ENCODE results near the gene MAMLD1.

Gene MAMLD1

DNA sequence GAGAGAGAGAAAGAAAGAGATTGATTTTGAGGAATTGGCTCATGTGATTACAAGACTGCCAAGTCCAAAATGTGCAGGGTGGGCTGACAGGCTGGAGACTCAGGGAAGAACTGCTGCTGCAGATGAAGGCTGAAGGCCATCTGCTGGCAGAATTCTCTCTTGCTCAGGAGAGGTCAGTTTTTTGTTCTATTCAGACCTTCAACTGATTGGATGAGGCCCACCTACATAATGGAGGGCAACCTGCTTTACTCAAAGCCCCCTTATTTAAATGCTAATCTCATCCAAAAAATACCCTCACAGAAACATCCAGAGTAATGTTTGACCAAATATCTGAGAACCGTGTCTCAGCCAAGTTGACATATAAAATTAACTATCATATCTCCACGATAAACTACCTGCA, 38.2 kb upstream of the MAMLD1 start:
- TF ChIP-seq, protein P1, sequence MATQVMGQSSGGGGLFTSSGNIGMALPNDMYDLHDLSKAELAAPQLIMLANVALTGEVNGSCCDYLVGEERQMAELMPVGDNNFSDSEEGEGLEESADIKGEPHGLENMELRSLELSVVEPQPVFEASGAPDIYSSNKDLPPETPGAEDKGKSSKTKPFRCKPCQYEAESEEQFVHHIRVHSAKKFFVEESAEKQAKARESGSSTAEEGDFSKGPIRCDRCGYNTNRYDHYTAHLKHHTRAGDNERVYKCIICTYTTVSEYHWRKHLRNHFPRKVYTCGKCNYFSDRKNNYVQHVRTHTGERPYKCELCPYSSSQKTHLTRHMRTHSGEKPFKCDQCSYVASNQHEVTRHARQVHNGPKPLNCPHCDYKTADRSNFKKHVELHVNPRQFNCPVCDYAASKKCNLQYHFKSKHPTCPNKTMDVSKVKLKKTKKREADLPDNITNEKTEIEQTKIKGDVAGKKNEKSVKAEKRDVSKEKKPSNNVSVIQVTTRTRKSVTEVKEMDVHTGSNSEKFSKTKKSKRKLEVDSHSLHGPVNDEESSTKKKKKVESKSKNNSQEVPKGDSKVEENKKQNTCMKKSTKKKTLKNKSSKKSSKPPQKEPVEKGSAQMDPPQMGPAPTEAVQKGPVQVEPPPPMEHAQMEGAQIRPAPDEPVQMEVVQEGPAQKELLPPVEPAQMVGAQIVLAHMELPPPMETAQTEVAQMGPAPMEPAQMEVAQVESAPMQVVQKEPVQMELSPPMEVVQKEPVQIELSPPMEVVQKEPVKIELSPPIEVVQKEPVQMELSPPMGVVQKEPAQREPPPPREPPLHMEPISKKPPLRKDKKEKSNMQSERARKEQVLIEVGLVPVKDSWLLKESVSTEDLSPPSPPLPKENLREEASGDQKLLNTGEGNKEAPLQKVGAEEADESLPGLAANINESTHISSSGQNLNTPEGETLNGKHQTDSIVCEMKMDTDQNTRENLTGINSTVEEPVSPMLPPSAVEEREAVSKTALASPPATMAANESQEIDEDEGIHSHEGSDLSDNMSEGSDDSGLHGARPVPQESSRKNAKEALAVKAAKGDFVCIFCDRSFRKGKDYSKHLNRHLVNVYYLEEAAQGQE (IDR thresholded peaks at IDR 0.05; ENCODE audit: insufficient replicate concordance, low read depth) = no peak
- TF ChIP-seq POLR2AphosphoS5 (IDR thresholded peaks at IDR 0.05; ENCODE audit: low read depth) (no peak), GABPA (IDR thresholded peaks at IDR 0.05; ENCODE audit: low read depth) (no peak), SPI1 (IDR thresholded peaks at IDR 0.05; ENCODE audit: borderline replicate concordance, low read depth) (no peak)
- TF ChIP-seq, protein P2, sequence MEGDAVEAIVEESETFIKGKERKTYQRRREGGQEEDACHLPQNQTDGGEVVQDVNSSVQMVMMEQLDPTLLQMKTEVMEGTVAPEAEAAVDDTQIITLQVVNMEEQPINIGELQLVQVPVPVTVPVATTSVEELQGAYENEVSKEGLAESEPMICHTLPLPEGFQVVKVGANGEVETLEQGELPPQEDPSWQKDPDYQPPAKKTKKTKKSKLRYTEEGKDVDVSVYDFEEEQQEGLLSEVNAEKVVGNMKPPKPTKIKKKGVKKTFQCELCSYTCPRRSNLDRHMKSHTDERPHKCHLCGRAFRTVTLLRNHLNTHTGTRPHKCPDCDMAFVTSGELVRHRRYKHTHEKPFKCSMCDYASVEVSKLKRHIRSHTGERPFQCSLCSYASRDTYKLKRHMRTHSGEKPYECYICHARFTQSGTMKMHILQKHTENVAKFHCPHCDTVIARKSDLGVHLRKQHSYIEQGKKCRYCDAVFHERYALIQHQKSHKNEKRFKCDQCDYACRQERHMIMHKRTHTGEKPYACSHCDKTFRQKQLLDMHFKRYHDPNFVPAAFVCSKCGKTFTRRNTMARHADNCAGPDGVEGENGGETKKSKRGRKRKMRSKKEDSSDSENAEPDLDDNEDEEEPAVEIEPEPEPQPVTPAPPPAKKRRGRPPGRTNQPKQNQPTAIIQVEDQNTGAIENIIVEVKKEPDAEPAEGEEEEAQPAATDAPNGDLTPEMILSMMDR (IDR thresholded peaks at IDR 0.05; ENCODE audit: insufficient read depth, low read length) = no peak
- Histone ChIP-seq H3K4me3 (replicated peaks; ENCODE audit: insufficient read depth, low read length) (no peak overlapping the region), H3K27ac (replicated peaks) (no peak overlapping the region), H3K27me3 (ENCODE audit: insufficient read depth, poor library complexity, severe bottlenecking) (no peaks in the 10 kb centered on the region)
- DNase-seq (ENCODE audit: low read depth in 1 of 2, low spot score in 1 of 2) = no peak

DNA sequence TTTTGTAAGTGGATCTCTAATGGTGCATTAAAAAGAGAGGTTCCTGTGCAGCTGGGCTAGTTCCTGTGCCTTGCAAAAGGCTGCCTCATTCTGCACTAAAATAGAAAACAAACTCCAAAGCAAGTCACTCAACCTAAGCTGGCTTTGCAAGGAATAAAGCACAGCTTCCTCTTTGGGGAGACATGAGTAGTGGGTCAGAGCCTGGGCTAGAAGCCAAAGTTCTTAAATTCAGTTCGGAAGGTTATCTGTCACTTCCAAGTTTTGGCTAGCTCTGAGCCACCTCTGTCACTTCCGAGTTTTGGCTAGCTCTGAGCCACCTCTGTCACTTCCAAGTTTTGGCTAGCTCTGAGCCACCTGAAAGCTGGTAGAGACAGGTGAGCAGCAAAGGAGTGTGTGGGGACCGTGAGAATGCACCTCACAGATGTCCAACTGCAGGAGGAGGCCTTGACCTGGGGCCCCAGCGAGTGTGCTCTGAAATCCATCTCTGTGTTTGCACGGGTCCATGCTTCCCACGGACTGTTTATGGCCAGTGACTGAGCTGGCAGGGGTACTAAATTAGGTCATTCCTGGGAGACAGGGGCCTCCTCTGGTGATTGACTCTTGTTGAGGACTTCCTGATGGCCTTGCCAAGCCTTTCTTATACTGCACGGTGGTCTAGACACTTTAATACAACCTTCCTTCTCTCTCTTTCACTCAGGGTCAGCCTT, 36.4 kb upstream of the MAMLD1 start:
- Histone ChIP-seq H3K27ac (replicated peaks) (no peak overlapping the region), H3K27me3 (ENCODE audit: insufficient read depth, poor library complexity, severe bottlenecking) (no peaks in the 10 kb centered on the region), H3K4me3 (replicated peaks; ENCODE audit: insufficient read depth, low read length) (no peak overlapping the region)
- TF ChIP-seq GABPA (IDR thresholded peaks at IDR 0.05; ENCODE audit: low read depth) (no peak), POLR2AphosphoS5 (IDR thresholded peaks at IDR 0.05; ENCODE audit: low read depth) (no peak), SPI1 (IDR thresholded peaks at IDR 0.05; ENCODE audit: borderline replicate concordance, low read depth) (no peak)
- TF ChIP-seq, protein P1 (IDR thresholded peaks at IDR 0.05; ENCODE audit: insufficient replicate concordance, low read depth) = no peak
- TF ChIP-seq, protein P2 (IDR thresholded peaks at IDR 0.05; ENCODE audit: insufficient read depth, low read length) = no peak
- DNase-seq (ENCODE audit: low read depth in 1 of 2, low spot score in 1 of 2) = no peak

DNA sequence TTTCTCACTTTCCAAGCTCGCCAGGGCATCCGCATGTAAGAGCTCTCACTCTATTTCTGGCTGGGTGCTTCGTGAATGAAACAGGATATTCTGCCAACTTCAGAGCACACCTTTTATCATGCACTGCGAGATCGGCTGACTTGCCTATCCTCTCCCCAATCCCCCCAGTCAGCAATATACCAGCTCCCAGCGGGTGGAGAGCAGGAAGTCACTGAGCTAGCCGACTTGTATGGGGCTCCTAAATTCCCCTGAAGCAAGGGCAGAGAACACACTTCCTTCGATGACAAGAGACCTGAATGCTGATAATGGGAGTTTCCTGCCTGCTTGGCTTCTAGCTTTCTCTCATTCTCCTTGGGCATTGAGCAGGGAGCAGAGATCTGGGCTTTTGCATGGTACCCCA, 33.8 kb upstream of the MAMLD1 start:
- Histone ChIP-seq H3K4me3 (replicated peaks; ENCODE audit: insufficient read depth, low read length) (no peak overlapping the region), H3K27ac (replicated peaks) (no peak overlapping the region), H3K27me3 (ENCODE audit: insufficient read depth, poor library complexity, severe bottlenecking) (no peaks in the 10 kb centered on the region)
- no peak for TF ChIP-seq SPI1 (IDR thresholded peaks at IDR 0.05; ENCODE audit: borderline replicate concordance, low read depth)
- no peak for TF ChIP-seq POLR2AphosphoS5 (IDR thresholded peaks at IDR 0.05; ENCODE audit: low read depth)
- TF ChIP-seq, protein P1 (IDR thresholded peaks at IDR 0.05; ENCODE audit: insufficient replicate concordance, low read depth) = no peak
- no peak for TF ChIP-seq GABPA (IDR thresholded peaks at IDR 0.05; ENCODE audit: low read depth)
- TF ChIP-seq, protein P2 (IDR thresholded peaks at IDR 0.05; ENCODE audit: insufficient read depth, low read length) = no peak
- DNase-seq (ENCODE audit: low read depth in 1 of 2, low spot score in 1 of 2) = no peak
